HUES48 (cell line): ENCODE data around the gene MPC1.
A peak's percentile ranks its signal among the peaks of the same experiment; 100 is the strongest.
"Not testable (repeated sequence)": the region's sequence is repeated elsewhere in the genome, so short reads cannot be mapped to it uniquely, and the experiment has no call there.

ENCODE experiments used
- H3K27ac ChIP-seq: one replicate; pipeline ENCODE4 v1.7.0; 2013; ENCODE audit warnings: low read depth, low read length, inconsistent platforms
- H3K27me3 ChIP-seq: 2 replicates; pipeline ENCODE4 v1.6.1; 2013; ENCODE audit warnings: mild to moderate bottlenecking, low read length; ENCODE audit not compliant: control insufficient read depth, insufficient read depth
- H3K36me3 ChIP-seq: 2 replicates; pipeline ENCODE4 v1.6.1; 2013; ENCODE audit warnings: low read length; ENCODE audit not compliant: control insufficient read depth, insufficient read depth
- H3K4me1 ChIP-seq: 2 replicates; pipeline ENCODE4 v1.6.1; 2013; ENCODE audit warnings: mild to moderate bottlenecking, low read length; ENCODE audit not compliant: control insufficient read depth, insufficient read depth
- H3K4me3 ChIP-seq: 2 replicates; pipeline ENCODE4 v1.5.1; 2013; ENCODE audit warnings: mild to moderate bottlenecking, low read depth, low read length
- H3K9ac ChIP-seq: 2 replicates; pipeline ENCODE4 v1.6.1; 2013; ENCODE audit warnings: mild to moderate bottlenecking, low read depth, low read length, moderate library complexity
- H3K9me3 ChIP-seq: 2 replicates; pipeline ENCODE4 v1.6.1; 2013; ENCODE audit warnings: low read length; ENCODE audit not compliant: control insufficient read depth, insufficient read depth

Gene MPC1

GRCh38 chr6:166392755-166393534, 10.2 kb upstream of the MPC1 start:
- not testable (repeated sequence) for H3K27ac ChIP-seq, H3K9me3 ChIP-seq, H3K36me3 ChIP-seq, H3K4me3 ChIP-seq, H3K27me3 ChIP-seq, H3K9ac ChIP-seq
- H3K4me1 ChIP-seq = peaks cover 10% of the 10 kb centered on the region

GRCh38 chr6:166389119-166389518, 6.4 kb upstream of the MPC1 start:
- no peak overlapping the region for H3K9ac ChIP-seq
- no peaks in the 10 kb centered on the region for H3K27me3 ChIP-seq
- H3K4me3 ChIP-seq = no peak overlapping the region
- no peak overlapping the region for H3K27ac ChIP-seq
- no peaks in the 10 kb centered on the region for H3K9me3 ChIP-seq
- peaks cover 10% of the 10 kb centered on the region for H3K4me1 ChIP-seq
- H3K36me3 ChIP-seq = no peaks in the 10 kb centered on the region

GRCh38 chr6:166388290-166389004, 5.7 kb upstream of the MPC1 start:
- H3K9ac ChIP-seq = no peak overlapping the region
- no peak overlapping the region for H3K4me3 ChIP-seq
- H3K27ac ChIP-seq = no peak overlapping the region

GRCh38 chr6:166387642-166388289, 5.0 kb upstream of the MPC1 start:
- Histone ChIP-seq H3K4me3 (no peak overlapping the region), H3K36me3 (no peaks in the 10 kb centered on the region), H3K9ac (no peak overlapping the region), H3K4me1 (peaks cover 10% of the 10 kb centered on the region), H3K27me3 (no peaks in the 10 kb centered on the region), H3K9me3 (no peaks in the 10 kb centered on the region), H3K27ac (peak overlapping the region; percentile 37)

More at GRCh38 chr6:166388290-166389004, 5.7 kb upstream of the MPC1 start:
- Histone ChIP-seq H3K9me3 (no peaks in the 10 kb centered on the region), H3K36me3 (no peaks in the 10 kb centered on the region), H3K27me3 (no peaks in the 10 kb centered on the region), H3K4me1 (peaks cover 10% of the 10 kb centered on the region)

GRCh38 chr6:166387098-166387497, 4.4 kb upstream of the MPC1 start:
- H3K4me1 ChIP-seq = peaks cover 10% of the 10 kb centered on the region
- not testable (repeated sequence) for H3K36me3 ChIP-seq, H3K27me3 ChIP-seq, H3K9ac ChIP-seq, H3K9me3 ChIP-seq, H3K27ac ChIP-seq, H3K4me3 ChIP-seq

DNA sequence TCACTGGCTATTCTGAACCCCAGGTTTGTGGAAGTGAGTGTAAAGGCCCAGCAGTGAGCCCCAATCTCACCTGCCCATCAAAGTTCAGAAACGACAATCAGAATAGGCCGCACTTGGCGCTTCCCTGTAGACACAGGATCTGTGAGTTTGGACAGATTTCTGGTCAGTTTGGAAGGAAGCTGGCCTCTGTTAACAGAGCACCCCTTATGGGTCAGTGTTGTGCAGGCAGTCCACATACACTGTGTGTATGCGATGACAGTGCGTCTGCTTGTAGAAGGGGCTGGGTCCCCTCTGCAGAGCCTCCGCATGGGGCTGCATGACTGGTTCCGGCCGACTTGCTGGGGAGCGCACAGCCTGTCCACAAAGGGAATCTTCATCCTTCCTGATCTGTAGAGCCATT, 3.4 kb upstream of the MPC1 start:
- no peaks in the 10 kb centered on the region for H3K36me3 ChIP-seq
- H3K27ac ChIP-seq = no peak overlapping the region
- no peaks in the 10 kb centered on the region for H3K9me3 ChIP-seq
- H3K4me1 ChIP-seq = peaks cover 15% of the 10 kb centered on the region
- H3K4me3 ChIP-seq = no peak overlapping the region
- H3K9ac ChIP-seq = no peak overlapping the region
- no peaks in the 10 kb centered on the region; the same call in 1 of the 2 replicates for H3K27me3 ChIP-seq

GRCh38 chr6:166383802-166384363, 1.1 kb upstream of the MPC1 start:
- not testable (repeated sequence) for H3K27me3 ChIP-seq, H3K9me3 ChIP-seq, H3K36me3 ChIP-seq, H3K4me1 ChIP-seq
- H3K9ac ChIP-seq = peak overlapping the region; percentile 83
- peak overlapping the region; percentile 81 for H3K4me3 ChIP-seq
- peak overlapping the region; percentile 86 for H3K27ac ChIP-seq

GRCh38 chr6:166382500-166382932, 224 bp downstream of the MPC1 start:
- no peak overlapping the region for H3K27ac ChIP-seq
- no peaks in the 10 kb centered on the region; the same call in 1 of the 2 replicates for H3K27me3 ChIP-seq
- H3K36me3 ChIP-seq = no peaks in the 10 kb centered on the region
- no peaks in the 10 kb centered on the region for H3K9me3 ChIP-seq
- H3K9ac ChIP-seq = no peak overlapping the region
- H3K4me1 ChIP-seq = 0 out of 2 replicates have a peak, but pooled peaks cover 4% of the 10 kb centered on the region
- peak overlapping the region; percentile 81 for H3K4me3 ChIP-seq

DNA sequence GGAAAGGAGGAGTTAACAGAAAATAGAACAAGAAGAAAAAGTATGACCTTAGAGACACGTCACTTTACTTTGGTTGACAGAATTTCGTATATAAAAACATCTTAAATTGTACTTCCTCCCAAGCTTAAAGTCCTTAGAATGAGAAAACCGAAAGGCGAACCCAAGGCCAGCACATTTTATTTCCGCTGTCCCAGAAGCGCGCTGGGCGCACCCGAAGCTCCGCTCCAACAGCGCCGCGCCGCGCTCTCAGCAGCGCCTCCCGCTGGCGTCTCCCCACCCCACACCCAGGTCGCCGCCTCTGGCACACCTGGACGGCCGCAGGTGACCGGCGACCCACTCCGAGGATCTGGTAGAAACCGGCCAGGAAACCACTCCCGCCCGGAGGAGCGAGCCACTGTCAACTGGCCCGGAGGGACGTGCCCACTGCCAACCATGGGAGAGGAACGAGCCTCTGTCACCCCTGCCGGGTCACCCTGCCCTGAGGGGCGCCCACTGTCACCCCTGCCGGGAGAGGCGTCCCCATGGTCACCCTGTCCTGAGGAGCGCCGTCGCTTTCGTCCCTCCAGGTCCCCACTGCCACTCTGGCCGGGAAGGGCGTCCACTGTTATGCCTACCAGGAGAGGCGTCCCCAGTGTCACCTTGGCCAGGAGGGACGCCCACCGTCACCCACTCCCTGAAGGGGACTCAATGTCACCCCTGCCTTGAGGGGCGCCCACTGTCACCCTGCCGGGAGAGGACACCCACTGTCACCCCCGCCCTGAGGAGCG, 824 bp downstream of the MPC1 start:
- no peaks in the 10 kb centered on the region for H3K9me3 ChIP-seq
- 0 out of 2 replicates have a peak, but pooled peaks cover 4% of the 10 kb centered on the region for H3K4me1 ChIP-seq
- H3K4me3 ChIP-seq = peak overlapping the region; percentile 81
- peak overlapping the region; percentile 26 for H3K9ac ChIP-seq
- no peaks in the 10 kb centered on the region for H3K36me3 ChIP-seq
- no peak overlapping the region for H3K27ac ChIP-seq
- no peaks in the 10 kb centered on the region; the same call in 1 of the 2 replicates for H3K27me3 ChIP-seq

GRCh38 chr6:166381381-166381732, 1.4 kb downstream of the MPC1 start:
- H3K4me1 ChIP-seq = 0 out of 2 replicates have a peak, but pooled peaks cover 4% of the 10 kb centered on the region
- no peak overlapping the region for H3K27ac ChIP-seq
- no peaks in the 10 kb centered on the region; the same call in 1 of the 2 replicates for H3K27me3 ChIP-seq
- peak overlapping the region; percentile 26 for H3K9ac ChIP-seq
- peak overlapping the region; percentile 81 for H3K4me3 ChIP-seq
- no peaks in the 10 kb centered on the region for H3K36me3 ChIP-seq
- H3K9me3 ChIP-seq = no peaks in the 10 kb centered on the region
